ENCODE results near the gene TTYH2. TPM values are rescaled to one million over a fixed set of nuclear protein-coding genes. Genes with fewer than 3 reads are reported as not detected.

Gene TTYH2
- total and polyA plus RNA-seq, 2 experiments from 2014 or later: 1.4 to 3.9 TPM

- Histone ChIP-seq H3K27ac (ENCODE audit: low read depth) (no peak overlapping the region), H3K36me3 (ENCODE audit: insufficient read depth) (no peaks in the 10 kb centered on the region), H3K4me3 (no peak overlapping the region), H3K9me2 (ENCODE audit: insufficient read depth) (no peaks in the 10 kb centered on the region), H3F3A (replicated peaks; ENCODE audit: low read depth) (no peaks in the 10 kb centered on the region), H3K4me2 (no peak overlapping the region), H3K79me2 (replicated peaks; ENCODE audit: insufficient read depth) (no peaks in the 10 kb centered on the region), H3K27me3 (ENCODE audit: insufficient read depth) (no peaks in the 10 kb centered on the region), H2AFZ (no peak overlapping the region), H3K4me1 (ENCODE audit: insufficient read depth) (no peaks in the 10 kb centered on the region), H4K20me1 (replicated peaks; ENCODE audit: insufficient read depth) (no peaks in the 10 kb centered on the region)
- no peak for TF ChIP-seq STAT1 (IDR thresholded peaks at IDR 0.05; ENCODE audit: unreplicated experiment)
- no peak for TF ChIP-seq ETS1 (IDR thresholded peaks at IDR 0.05)
- TF ChIP-seq ZNF331 (CRISPR knock-in tag; IDR thresholded peaks at IDR 0.05; ENCODE audit: low read depth): no peak
- TF ChIP-seq EZH2 (IDR thresholded peaks at IDR 0.05; ENCODE audit: low read depth, unreplicated experiment): no peak
- TF ChIP-seq REST (IDR thresholded peaks at IDR 0.05; ENCODE audit: unreplicated experiment): no peak
- no peak for TF ChIP-seq JUNB (IDR thresholded peaks at IDR 0.05; ENCODE audit: unreplicated experiment)
- no peak for TF ChIP-seq EZH2phosphoT487 (IDR thresholded peaks at IDR 0.05; ENCODE audit: unreplicated experiment)
- no peak for TF ChIP-seq POLR2AphosphoS5 (IDR thresholded peaks at IDR 0.05; ENCODE audit: low read depth)
- TF ChIP-seq ZNF114 (CRISPR knock-in tag; IDR thresholded peaks at IDR 0.05): no peak
- TF ChIP-seq NANOG (IDR thresholded peaks at IDR 0.05; ENCODE audit: borderline replicate concordance): no peak
- TF ChIP-seq ZNF462 (CRISPR knock-in tag; IDR thresholded peaks at IDR 0.05): no peak
- Mint-ChIP-seq H3K27me3 (ENCODE audit: insufficient read depth, low read depth, poor library complexity) (peaks cover 9% of the 10 kb centered on the region), H3K4me3 (no peak overlapping the region), H3K9me3 (no peaks in the 10 kb centered on the region), H3K36me3 (ENCODE audit: low read depth) (no peaks in the 10 kb centered on the region), H3K4me1 (peaks cover 17% of the 10 kb centered on the region), H3K27ac (no peak overlapping the region)
- no peak for ATAC-seq
- DNase-seq (ENCODE audit: low spot score): no peak
These were observed 54.2 kb downstream of the TTYH2 start for GRCh38 chr17:74267579-74267978.
